DND-41 (cell line): Measurements from ENCODE around the gene TMEM86B.
A peak's percentile ranks its signal among the peaks of the same experiment; 100 is the strongest.

ENCODE experiments used
- ATAC-seq: fragments of 200-7000 bp; cut with Tn5 transposase; 3 replicates; pipeline ENCODE4 v1.9.1; 2021; ENCODE audit warnings: low read depth; ENCODE audit not compliant: insufficient read depth
- DNase-seq: peaks from one replicate; pipeline ENCODE4 v3.0.0-alpha.2; 2020
- H2AFZ ChIP-seq: 2 replicates; pipeline ENCODE4 v1.6.0; 2012; ENCODE audit warnings: low read depth, low read length
- H3K27ac ChIP-seq: 2 replicates; pipeline ENCODE4 v1.5.1; 2012; ENCODE audit warnings: low read length, inconsistent platforms
- H3K27me3 ChIP-seq: fragments of 200-600 bp; sonication (generic); 2 replicates; pipeline ENCODE4 v1.6.0; 2012; ENCODE audit warnings: low read length, mild to moderate bottlenecking, inconsistent platforms; ENCODE audit not compliant: insufficient read depth, poor library complexity
- H3K36me3 ChIP-seq: 2 replicates; pipeline ENCODE4 v1.5.1; 2012; ENCODE audit warnings: low read length, inconsistent platforms; ENCODE audit not compliant: insufficient read depth
- H3K4me1 ChIP-seq: 2 replicates; pipeline ENCODE4 v1.5.1; 2012; ENCODE audit warnings: mild to moderate bottlenecking, low read length; ENCODE audit not compliant: insufficient read depth
- H3K4me2 ChIP-seq: 2 replicates; pipeline ENCODE4 v1.6.0; 2012; ENCODE audit warnings: mild to moderate bottlenecking, moderate library complexity, low read length, inconsistent platforms; ENCODE audit not compliant: insufficient read depth
- H3K4me3 ChIP-seq, 2 experiments: fragments of 200-600 bp in 1 of 2; shearing (Covaris generic) in 1 of 2; 2 replicates each; pipeline ENCODE4 v1.5.1; 2012 to 2016; ENCODE audit warnings: inconsistent platforms in 2 of 2, low read length in 2 of 2, mild to moderate bottlenecking in 2 of 2, low read depth in 1 of 2, moderate library complexity in 1 of 2
- H3K79me2 ChIP-seq: 2 replicates; pipeline ENCODE4 v1.6.0; 2012; ENCODE audit warnings: low read length, inconsistent platforms; ENCODE audit not compliant: insufficient read depth
- H3K9ac ChIP-seq: 2 replicates; pipeline ENCODE4 v1.6.0; 2012; ENCODE audit warnings: low read depth, mild to moderate bottlenecking, inconsistent platforms, low read length, moderate library complexity
- H3K9me3 ChIP-seq: 2 replicates; pipeline ENCODE4 v1.5.1; 2012; ENCODE audit warnings: low read length, moderate library complexity, mild to moderate bottlenecking, inconsistent platforms; ENCODE audit not compliant: insufficient read depth, severe bottlenecking
- H4K20me1 ChIP-seq: 2 replicates; pipeline ENCODE4 v1.6.0; 2012; ENCODE audit warnings: low read length; ENCODE audit not compliant: insufficient read depth
- EZH2 ChIP-seq: IDR thresholded peaks from 3 replicates; pipeline ENCODE4 v1.6.1; 2012; ENCODE audit warnings: borderline replicate concordance, low read depth, mild to moderate bottlenecking, moderate library complexity, low read length, inconsistent platforms; ENCODE audit not compliant: severe bottlenecking
- TF ChIP-seq, protein P1 (sequence below): IDR thresholded peaks from 2 replicates; pipeline ENCODE4 v1.5.1; 2012; ENCODE audit warnings: borderline replicate concordance, low read length, moderate library complexity, mild to moderate bottlenecking; ENCODE audit not compliant: poor library complexity, severe bottlenecking; ENCODE audit errors: extremely low read depth

Gene TMEM86B

DNA sequence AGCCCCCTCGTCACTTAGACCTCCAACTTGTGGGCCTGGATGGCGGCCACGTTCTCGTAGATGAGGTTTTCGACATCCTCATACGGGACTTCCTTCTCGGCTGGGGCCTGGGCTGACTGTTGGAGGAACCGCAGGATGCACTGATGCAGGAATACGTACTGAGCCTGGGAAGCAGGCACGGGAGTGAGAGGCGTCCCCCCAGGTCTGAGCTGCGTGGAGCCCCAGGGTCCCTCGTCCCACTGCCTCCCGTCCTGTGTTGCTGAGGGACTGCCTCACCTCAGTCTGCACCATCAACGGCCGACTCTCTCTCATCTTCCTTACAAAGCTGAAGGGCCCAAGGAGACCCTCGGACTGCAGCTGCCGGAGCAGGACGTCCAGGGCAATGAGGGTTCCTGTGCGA is 46.8 kb downstream of the TMEM86B start:
- Histone ChIP-seq H3K4me3 (no peak overlapping the region), H4K20me1 (peaks cover 29% of the 10 kb centered on the region), H3K4me2 (no peak overlapping the region), H3K36me3 (no peaks in the 10 kb centered on the region), H3K79me2 (no peaks in the 10 kb centered on the region), H3K9me3 (no peaks in the 10 kb centered on the region), H2AFZ (no peak overlapping the region), H3K9ac (no peak overlapping the region), H3K27me3 (peaks cover 8% of the 10 kb centered on the region), H3K4me1 (peaks cover 27% of the 10 kb centered on the region), H3K27ac (no peak overlapping the region)
- DNase-seq (no peak), ATAC-seq (no peak)
- TF ChIP-seq, protein P1, sequence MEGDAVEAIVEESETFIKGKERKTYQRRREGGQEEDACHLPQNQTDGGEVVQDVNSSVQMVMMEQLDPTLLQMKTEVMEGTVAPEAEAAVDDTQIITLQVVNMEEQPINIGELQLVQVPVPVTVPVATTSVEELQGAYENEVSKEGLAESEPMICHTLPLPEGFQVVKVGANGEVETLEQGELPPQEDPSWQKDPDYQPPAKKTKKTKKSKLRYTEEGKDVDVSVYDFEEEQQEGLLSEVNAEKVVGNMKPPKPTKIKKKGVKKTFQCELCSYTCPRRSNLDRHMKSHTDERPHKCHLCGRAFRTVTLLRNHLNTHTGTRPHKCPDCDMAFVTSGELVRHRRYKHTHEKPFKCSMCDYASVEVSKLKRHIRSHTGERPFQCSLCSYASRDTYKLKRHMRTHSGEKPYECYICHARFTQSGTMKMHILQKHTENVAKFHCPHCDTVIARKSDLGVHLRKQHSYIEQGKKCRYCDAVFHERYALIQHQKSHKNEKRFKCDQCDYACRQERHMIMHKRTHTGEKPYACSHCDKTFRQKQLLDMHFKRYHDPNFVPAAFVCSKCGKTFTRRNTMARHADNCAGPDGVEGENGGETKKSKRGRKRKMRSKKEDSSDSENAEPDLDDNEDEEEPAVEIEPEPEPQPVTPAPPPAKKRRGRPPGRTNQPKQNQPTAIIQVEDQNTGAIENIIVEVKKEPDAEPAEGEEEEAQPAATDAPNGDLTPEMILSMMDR = no peak
- TF ChIP-seq EZH2 = no peak

DNA sequence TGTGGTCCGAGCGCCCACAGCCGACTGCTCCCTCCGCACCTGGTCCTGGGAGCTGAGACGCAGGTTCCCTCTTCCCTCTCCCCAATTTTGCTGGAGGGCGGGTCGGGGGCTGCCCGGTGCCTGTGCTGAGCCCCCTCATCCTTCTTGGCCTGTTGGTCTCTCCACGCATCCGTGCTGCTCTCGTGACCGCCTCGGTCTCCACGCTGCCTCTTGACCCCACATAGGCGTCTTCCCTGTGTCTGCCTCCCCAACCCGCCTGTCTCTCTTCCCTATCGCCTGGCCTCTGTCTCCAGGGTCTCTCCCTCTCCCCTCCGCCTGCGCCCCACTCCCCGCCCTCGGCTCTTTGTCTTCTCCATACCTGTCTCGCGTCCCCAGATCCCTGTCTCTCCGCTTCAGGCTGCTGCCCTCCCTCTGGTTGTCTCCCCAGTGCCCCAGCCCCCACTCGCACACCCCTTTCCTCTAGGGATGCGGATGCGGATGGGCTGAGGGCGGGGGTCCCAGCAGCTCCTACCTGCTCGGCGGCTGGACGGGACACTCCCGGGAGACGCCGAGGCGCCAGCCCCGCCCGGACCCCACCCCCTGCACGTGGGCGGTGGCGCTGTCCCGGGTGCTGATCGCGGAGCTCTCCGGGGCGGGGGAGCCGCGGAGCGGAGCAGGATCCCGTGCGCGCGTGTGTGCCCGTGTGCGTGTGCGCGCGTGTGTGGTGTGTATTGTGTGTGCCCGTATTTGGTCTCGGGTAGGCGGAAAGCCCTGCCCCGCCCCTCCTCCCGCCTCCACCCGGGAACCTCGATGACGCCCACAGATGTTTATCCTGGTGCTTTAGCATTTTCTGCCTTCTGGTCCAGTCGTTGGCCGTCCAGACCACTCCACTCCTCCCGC is 48.7 kb downstream of the TMEM86B start, which contains the start of gene SYT5:
Gene SYT5, minus strand, starts transcription at position 684 of the 879 bp plus-strand sequence. CDS start 1,248 bp downstream, outside the sequence.
- no peak within 1 kb of the TSS for H2AFZ ChIP-seq
- ATAC-seq = peak; percentile 71
- H3K4me1 ChIP-seq = peaks cover 27% of the 10 kb centered on the region
- no peaks in the 10 kb centered on the region for H3K79me2 ChIP-seq
- H4K20me1 ChIP-seq = peaks cover 24% of the 10 kb centered on the region
- DNase-seq = peak; percentile 77
- H3K4me2 ChIP-seq = peak within 1 kb of the TSS; percentile 60
- H3K36me3 ChIP-seq = no peaks in the 10 kb centered on the region
- H3K27me3 ChIP-seq = peaks cover 8% of the 10 kb centered on the region
- H3K27ac ChIP-seq = no peak within 1 kb of the TSS
- no peak for TF ChIP-seq EZH2
- TF ChIP-seq, protein P1 = no peak
- H3K9ac ChIP-seq = no peak within 1 kb of the TSS
- peak within 1 kb of the TSS in 1 of 2 experiments; percentile 38; a peak in 2 of 4 replicates for H3K4me3 ChIP-seq
- no peaks in the 10 kb centered on the region for H3K9me3 ChIP-seq

DNA sequence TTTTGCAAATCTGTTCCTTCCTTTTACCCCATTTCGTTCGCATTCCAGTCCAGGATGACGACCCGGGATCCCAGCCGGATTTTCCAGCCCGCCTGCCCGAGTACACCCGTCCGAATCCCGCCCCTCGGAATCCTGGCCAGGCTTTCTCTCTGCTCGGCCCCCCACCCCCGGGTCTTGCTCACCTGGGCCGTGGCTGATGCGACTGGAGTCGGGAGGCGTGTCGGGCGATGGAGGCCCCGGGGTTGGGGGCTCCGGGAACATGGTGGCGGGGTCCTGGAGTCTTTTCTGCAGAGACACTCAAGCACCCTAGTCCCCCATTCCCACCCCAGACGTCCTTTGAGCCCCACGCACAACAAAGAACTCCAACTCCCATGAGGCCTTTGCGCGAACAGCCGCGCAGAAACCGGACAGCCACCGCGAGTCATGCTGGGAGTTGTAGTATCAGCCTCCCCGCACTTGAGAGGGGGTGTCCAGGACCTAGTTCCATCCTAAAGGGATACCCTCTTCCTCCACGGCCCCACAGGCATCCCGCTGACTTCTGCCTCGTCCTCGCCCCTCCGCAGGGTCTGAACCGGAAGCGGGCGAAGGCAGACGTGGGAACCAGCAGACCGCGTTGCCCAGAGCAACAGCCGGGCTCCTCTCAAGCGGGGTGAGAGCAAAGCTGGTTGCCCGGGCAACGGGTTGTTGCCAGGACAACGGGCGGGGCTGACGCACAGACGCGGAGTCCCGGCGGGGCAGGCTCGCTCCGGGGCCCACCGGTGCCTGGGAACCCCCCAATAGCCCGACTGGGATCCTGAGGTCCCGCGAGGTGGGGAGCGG is 49.6 kb downstream of the TMEM86B start:
- Histone ChIP-seq H3K4me3 (peak overlapping the region in 1 of 2 experiments; percentile 38; a peak in 2 of 4 replicates), H3K27ac (no peak overlapping the region), H3K9me3 (no peaks in the 10 kb centered on the region), H4K20me1 (peaks cover 26% of the 10 kb centered on the region), H3K79me2 (no peaks in the 10 kb centered on the region), H3K27me3 (peaks cover 8% of the 10 kb centered on the region), H2AFZ (no peak overlapping the region), H3K4me1 (peaks cover 27% of the 10 kb centered on the region), H3K9ac (no peak overlapping the region), H3K36me3 (no peaks in the 10 kb centered on the region), H3K4me2 (peak overlapping the region; percentile 60)
- peak; percentile 92 for ATAC-seq
- peak; percentile 97 for DNase-seq
- TF ChIP-seq, protein P1 = no peak
- no peak for TF ChIP-seq EZH2
